RWPE2 (cell line): ENCODE measurements around the gene GFOD2.

Experiments
- ATAC-seq: fragments of 200-7000 bp; cut with Tn5 transposase; 3 replicates; pipeline ENCODE4 v1.9.1; 2021; ENCODE audit warnings: low read depth
- DNase-seq: peaks from one replicate; pipeline ENCODE4 v3.0.0-alpha.2; 2020; ENCODE audit warnings: low spot score
- H3K27ac ChIP-seq: fragments of 450-650 bp; 2 replicates; pipeline ENCODE4 v1.5.1; 2017; ENCODE audit warnings: mild to moderate bottlenecking; ENCODE audit not compliant: poor library complexity, severe bottlenecking
- H3K27me3 ChIP-seq: fragments of 250-450 bp; sonication (Bioruptor Pico); 2 replicates; pipeline ENCODE4 v1.5.1; 2021; ENCODE audit warnings: mild to moderate bottlenecking, moderate library complexity; ENCODE audit not compliant: insufficient read depth, poor library complexity, severe bottlenecking
- H3K36me3 ChIP-seq: fragments of 250-450 bp; sonication (Bioruptor Pico); 2 replicates; pipeline ENCODE4 v1.5.1; 2020; ENCODE audit warnings: low read depth, mild to moderate bottlenecking, moderate library complexity
- H3K4me1 ChIP-seq: fragments of 250-450 bp; sonication (Bioruptor Pico); 2 replicates; pipeline ENCODE4 v1.5.1; 2021; ENCODE audit warnings: mild to moderate bottlenecking, moderate library complexity; ENCODE audit not compliant: insufficient read depth, poor library complexity, severe bottlenecking
- H3K4me3 ChIP-seq: fragments of 250-450 bp; sonication (Bioruptor Pico); 2 replicates; pipeline ENCODE4 v1.5.1; 2021; ENCODE audit warnings: mild to moderate bottlenecking, moderate library complexity; ENCODE audit not compliant: severe bottlenecking
- H3K9me3 ChIP-seq: fragments of 250-450 bp; sonication (Bioruptor Pico); 2 replicates; pipeline ENCODE4 v1.5.1; 2021; ENCODE audit warnings: mild to moderate bottlenecking, moderate library complexity; ENCODE audit not compliant: severe bottlenecking
- CTCF ChIP-seq: fragments of 450-650 bp; IDR thresholded peaks from one replicate; pipeline ENCODE4 v1.5.1; 2017; ENCODE audit warnings: mild to moderate bottlenecking, moderate library complexity; ENCODE audit not compliant: poor library complexity, severe bottlenecking

GFOD2 gene

GRCh38 chr16:67763066-67763465 lies 44.0 kb upstream of the GFOD2 start:
- Histone ChIP-seq H3K4me3 (no peak overlapping the region), H3K36me3 (no peaks in the 10 kb centered on the region), H3K27me3 (no peaks in the 10 kb centered on the region), H3K27ac (no peak overlapping the region), H3K4me1 (peaks cover under 1% of the 10 kb centered on the region), H3K9me3 (no peaks in the 10 kb centered on the region)
- ATAC-seq: no peak
- no peak for DNase-seq
- no peak for TF ChIP-seq CTCF

GRCh38 chr16:67762385-67762784 lies 43.3 kb upstream of the GFOD2 start:
- no peak for ATAC-seq
- Histone ChIP-seq H3K9me3 (no peaks in the 10 kb centered on the region), H3K4me1 (no peaks in the 10 kb centered on the region), H3K4me3 (no peak overlapping the region), H3K36me3 (no peaks in the 10 kb centered on the region), H3K27me3 (no peaks in the 10 kb centered on the region), H3K27ac (no peak overlapping the region)
- TF ChIP-seq CTCF: no peak
- DNase-seq: no peak

- ATAC-seq (no peak), DNase-seq (no peak)
- no peaks in the 10 kb centered on the region for H3K4me1 ChIP-seq
- TF ChIP-seq CTCF: no peak
- H3K4me3 ChIP-seq: no peak overlapping the region
- no peaks in the 10 kb centered on the region for H3K9me3 ChIP-seq
- no peaks in the 10 kb centered on the region for H3K27me3 ChIP-seq
- no peak overlapping the region for H3K27ac ChIP-seq
- no peaks in the 10 kb centered on the region for H3K36me3 ChIP-seq
These were observed 42.8 kb upstream of the GFOD2 start for GRCh38 chr16:67761924-67762323.

- Histone ChIP-seq H3K9me3 (no peaks in the 10 kb centered on the region), H3K4me3 (no peak overlapping the region), H3K27me3 (no peaks in the 10 kb centered on the region), H3K27ac (no peak overlapping the region), H3K36me3 (no peaks in the 10 kb centered on the region), H3K4me1 (no peaks in the 10 kb centered on the region)
- TF ChIP-seq CTCF: no peak
- DNase-seq: no peak
- ATAC-seq: no peak
These were observed 41.8 kb upstream of the GFOD2 start for GRCh38 chr16:67760956-67761230.

- Histone ChIP-seq H3K4me3 (no peak overlapping the region), H3K36me3 (no peaks in the 10 kb centered on the region), H3K4me1 (no peaks in the 10 kb centered on the region), H3K27me3 (no peaks in the 10 kb centered on the region), H3K9me3 (no peaks in the 10 kb centered on the region), H3K27ac (no peak overlapping the region)
- no peak for TF ChIP-seq CTCF
- ATAC-seq: no peak
- no peak for DNase-seq
These were observed 41.3 kb upstream of the GFOD2 start for GRCh38 chr16:67760206-67760955.
